Stimulated activated CD8-positive, alpha-beta memory T cell treated with anti-CD3 and anti-CD28 coated beads, Interleukin-2, amount 100 ng/mL, for 48 hours (primary cell): Measurements from ENCODE around the gene AURKAIP1.
"Not testable (repeated sequence)": the region's sequence is repeated elsewhere in the genome, so short reads cannot be mapped to it uniquely, and the experiment has no call there.

Experiments
- DNase-seq, 2 donors: peaks; one replicate each; pipeline ENCODE4 v3.0.0-alpha.2; 2020; ENCODE audit warnings: low read depth in 2 of 2

The AURKAIP1 gene

DNA sequence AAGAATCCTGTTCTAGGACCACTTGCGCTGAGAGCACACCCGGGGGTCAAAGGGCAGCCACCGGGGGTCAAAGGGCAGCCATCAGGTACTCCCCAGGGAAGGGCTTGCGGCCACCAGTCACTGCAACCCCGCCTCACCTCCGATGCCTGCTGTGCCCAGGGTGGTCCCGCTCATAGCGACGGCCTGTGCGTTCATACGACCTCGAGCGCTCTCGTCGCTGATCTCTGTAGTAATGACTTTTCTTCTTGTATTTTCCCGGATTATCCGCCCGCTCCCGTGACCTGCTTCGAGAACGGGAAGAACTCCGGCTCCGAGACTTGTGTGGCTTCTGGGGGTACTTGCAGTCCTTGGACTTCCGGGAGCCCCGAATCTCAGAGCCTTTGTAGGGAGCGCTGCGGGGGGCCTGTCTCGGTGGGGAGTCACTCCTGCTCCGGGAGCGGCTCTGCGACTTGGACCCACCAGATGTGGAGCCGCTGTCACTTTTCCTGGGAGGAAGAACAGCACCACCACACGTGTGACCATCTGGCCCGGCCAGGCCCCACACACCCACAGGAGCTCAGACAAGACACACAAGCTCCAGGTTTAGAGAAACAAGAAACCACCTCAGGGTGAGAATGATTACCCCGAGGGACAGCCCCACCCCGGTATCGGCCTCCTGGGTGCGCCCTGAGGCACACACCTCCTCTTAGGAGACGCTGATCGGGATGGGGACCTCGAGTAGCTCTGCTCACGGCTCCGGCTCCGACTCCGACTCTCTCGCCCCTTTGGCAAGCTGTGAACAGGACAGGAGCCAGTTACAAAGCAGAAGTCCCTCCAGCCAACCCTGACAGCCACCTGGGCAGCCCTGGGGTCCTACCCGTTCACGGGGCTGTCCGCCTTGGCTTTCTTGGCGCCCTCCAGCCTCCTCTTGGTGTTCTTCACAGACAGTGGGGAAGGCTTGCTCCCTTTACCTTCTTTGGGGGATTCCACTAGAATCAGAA, 12.4 kb upstream of the AURKAIP1 start:
- no peak for DNase-seq

DNA sequence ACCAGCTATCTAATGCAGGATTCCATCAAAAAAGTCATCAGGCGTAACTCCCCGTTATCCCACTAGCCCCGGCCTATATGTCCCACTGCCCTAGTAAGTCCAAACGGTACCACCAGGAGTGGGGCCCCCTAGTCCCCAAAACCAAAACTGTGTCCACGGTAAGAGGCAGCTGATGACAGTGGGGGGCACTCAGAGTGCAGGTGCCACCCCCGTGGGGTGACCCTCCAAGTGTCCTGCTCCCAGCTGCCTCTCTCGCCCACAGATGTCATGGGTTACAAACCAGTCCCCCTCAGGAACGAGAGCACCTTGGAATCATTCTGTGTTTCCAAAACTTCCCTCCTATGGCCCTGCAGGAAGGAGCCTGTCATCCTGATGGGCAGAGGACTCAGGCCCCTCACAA, 10.9 kb upstream of the AURKAIP1 start:
- DNase-seq, result no peak

DNA sequence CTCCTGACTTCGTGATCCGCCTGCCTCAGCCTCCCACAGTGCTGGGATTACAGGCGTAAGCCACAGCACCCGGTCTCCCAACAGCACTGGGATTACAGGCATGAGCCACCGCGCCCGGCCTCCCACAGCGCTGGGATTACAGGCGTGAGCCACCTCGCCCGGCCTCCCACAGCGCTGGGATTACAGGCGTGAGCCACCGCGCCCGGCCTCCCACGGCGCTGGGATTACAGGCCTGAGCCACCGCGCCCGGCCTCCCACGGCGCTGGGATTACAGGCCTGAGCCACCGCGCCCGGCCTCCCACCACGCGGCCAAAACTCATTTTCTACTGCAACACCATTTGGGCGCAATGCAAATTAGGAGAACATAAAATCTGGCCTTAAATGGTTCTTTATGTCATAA, 10.3 kb upstream of the AURKAIP1 start:
- DNase-seq, result not testable (repeated sequence)

DNA sequence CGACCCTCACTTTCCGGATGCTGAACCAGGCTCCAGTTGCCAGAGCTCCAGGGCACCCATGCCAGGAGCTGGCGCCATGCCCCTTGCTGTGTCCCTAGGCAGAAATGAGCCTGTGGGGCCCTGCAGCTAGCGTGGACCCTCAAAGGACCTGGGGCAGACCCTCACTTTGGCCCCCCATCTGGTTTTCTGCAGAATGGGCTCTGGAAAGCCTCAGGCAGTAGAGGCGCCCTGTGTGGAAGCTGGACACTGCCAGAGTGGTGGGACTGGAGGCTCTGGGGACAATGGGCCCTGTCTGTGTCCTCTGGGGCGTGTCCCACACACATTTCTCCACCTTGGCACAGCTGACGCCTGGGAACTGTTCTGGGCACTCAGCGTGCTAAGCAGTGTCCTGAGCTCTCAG, 6.3 kb upstream of the AURKAIP1 start:
- no peak for DNase-seq

DNA sequence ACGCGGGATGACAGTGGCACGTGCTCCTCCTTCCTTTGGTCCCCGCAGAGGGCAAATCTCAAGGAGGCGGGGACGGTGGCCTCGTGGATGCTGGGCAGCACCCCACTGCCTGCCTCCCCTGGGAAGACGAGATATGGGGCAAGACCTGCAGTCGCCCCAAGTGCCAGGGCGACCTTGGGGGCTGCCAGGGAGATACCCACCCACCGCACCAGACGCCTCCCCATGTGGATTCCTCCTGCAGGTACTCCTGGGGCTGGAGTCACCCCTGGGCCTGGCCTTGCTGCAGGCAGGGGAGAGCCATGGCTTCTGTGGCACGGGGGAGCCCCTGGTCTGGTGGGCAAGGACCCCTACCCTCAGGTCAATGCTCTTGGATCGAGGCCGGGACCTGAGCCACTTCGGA, 5.9 kb upstream of the AURKAIP1 start:
- DNase-seq, result no peak

DNA sequence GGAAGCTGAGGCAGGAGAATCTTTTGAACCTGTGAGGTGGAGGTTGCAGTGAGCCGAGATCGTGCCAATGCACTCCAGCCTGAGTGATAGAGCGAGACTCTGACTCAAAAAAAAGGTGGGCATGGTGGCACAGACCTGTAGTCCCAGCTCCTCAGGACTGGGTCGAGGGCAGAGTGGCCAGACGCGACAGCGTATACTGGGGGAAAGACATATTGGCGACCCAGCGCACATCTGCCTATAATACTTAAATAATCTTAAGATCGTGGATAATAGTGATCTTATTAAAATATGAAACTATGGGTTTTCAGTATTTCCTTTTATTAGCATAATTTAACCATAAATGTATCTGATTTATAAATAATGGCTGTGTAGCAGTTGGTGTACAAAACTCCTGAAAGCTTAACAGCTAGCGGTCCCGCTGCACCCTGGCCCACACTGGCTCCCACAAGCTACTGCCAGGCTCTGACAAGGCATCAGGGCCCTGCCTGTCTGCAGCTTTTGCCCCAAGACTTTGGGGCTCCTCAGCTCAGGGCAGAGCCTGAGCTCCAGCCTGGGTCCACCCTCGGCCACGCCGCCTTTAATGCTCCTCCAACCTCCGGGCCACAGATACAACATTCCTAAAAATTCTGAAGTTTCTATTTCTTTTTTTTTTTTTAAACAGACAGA, 2.7 kb upstream of the AURKAIP1 start:
- no peak for DNase-seq

DNA sequence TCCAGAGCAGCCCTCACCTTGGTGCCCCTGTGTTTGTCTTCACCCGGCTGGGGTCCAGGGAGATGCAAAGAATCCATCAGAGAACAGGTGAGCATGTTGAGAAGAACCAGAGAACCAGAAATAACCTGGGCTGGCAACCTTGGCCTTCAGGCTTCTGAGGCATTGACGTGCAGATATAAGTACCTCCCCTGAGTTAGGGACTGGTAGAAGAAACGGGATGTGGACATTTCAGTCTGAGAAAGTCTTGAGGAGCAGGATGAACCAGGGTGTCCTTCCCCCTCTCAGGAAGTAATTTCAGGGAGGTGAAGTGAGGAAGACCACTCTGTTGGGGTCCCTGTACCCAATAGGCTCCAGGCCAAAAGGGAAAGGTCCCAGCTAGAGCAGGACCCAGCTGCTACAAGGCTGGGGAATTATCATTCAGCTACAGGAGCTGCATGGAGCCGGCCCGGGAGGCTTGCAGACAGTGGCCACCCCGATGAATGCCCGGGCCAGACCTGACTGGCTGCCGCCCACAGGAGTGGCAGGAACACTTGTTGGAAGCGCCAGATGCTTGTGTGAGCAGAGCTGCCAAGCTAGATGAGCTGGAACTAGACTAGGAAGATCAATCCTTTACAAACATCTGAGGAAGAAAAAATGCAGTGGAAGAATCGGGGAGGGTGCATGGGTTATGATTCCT, 1.7 kb upstream of the AURKAIP1 start:
- DNase-seq, result no peak

DNA sequence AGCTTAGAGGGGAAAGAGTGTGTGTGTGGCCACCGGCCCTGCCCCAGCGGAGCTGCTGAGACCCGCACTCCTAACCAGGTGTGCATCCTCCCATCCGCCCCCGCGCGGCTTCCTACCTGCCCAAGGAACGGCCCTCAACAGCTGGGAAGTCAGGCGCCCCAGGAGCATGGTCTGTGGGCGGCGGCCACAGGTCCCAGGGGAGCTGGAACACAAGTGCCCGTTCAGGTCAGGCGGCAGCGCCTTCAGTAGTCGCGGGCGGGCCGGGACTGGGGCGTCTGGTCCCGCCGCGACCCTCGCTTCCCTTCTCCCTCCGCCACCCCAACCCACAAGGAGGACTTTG, 448 bp downstream of the AURKAIP1 start:
- DNase-seq, result no peak

DNA sequence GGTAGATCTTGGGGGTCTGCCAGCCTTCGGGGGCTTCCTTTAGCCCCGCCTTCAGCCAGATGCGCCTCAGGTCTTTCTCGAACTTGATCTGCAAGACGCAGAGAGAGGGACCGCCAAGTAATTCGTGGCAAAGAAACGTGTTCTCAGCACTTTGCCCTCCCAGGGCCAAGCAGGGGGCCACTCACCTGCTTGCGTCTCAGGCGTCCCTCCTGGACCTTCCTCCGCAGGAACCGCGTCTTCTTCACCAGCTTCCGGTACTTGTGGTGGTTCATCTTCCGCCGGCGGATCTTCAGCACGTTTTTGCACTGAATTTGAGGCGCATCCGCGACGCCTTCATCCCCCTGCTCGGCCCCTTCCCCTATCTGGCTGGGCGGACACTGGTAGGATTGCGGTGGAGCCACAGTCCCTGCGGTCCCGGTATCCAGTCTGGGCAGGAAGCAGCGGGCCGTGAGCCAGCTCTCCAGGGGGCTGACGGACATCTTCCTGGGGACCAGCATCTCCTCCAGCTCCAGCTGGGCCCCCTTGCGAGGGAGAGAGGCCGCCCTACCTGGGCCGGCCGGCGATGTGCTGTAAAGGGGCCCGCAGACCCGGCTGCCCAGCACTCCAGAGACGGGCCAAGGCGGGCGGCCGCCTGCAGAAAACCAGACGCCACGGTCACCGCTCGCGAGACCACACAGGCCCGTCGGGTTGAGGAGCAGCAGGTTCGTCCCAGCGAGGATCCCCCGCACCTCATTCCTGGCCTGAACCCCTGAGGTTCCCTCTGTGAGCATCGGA, 1.0 kb downstream of the AURKAIP1 start:
- DNase-seq, result no peak

DNA sequence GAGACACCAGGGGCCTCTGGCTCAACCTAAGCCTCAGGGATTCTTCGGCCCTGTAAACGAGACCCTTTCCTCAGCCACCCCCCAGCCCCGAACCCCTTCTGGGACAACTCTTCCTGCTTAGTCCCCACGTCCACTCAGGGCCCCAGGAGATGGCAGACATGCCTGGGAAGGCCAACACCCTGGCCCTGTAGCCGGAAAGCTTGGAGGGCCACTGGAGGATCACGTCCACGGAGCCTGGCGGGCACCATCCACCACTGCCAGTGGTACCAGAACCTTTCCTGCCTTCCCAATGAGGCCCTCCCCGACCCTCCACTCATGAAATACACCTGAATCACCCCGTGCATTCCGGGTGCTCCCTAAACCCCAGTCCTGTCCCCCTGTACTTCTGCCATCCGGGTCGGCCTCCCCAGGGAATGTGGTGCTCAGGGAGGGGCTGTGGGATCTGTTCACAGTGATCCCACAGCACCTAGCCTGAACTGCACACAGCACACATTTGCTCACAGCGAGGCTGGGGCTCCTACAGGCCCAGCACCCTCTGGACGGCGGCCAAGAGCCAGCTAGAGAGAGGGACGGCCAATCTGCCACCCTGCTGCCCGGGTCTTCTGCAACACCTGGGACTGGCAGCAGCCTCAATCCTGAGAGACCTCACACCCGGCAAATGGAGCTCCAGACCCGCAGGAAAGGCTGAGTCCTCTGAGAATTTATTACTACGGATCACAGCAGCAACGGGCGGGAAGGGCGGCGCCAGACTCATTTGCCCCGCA, 1.8 kb downstream of the AURKAIP1 start:
- DNase-seq, result no peak

DNA sequence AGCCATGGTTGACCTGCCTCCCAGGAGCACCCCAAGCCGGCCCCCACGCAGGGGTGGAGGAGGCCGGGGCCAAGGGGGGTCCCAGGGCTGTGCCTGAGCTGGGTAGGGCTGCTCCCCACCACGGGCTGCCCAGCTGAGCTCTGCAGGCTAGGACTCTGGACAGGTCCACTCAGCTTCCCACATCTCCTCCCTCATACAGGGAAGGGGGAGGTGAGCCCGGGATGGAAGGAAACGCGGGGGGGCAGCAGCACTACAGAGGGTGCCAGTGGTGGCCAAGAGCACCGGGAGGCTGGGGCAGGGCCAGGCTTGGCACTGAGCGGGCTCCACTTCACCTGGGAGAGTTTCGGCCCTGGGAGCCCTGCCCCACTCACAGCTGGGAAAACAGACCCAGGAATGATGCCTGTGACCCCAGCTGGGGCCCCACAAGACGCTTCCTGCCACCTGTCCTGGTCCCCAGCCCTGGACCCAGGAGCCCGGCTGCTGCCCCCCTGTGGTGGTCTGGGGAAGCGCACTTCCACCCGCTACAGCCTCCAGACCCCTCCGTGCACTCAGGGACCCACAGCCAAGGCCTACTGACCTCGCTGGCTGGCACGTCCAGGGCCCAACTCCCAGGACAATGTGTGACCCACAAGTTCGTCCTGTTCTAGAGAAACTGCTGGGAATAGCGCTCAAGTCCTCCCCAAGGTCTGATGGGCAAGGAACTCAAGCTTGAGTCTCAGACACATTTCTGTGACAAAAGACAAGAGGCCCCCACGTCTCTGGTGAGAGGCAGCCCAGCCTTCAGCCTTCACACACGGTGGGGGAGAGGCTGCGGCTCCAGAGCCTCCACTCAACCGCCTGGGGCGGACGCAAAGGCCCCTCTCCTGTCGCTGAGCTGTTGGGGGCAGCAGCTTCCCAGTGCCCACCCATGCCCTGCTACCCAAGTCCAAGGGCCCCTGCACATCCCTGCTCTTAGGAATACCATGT, 3.0 kb downstream of the AURKAIP1 start:
- DNase-seq, result peak; percentile 71 to 80

DNA sequence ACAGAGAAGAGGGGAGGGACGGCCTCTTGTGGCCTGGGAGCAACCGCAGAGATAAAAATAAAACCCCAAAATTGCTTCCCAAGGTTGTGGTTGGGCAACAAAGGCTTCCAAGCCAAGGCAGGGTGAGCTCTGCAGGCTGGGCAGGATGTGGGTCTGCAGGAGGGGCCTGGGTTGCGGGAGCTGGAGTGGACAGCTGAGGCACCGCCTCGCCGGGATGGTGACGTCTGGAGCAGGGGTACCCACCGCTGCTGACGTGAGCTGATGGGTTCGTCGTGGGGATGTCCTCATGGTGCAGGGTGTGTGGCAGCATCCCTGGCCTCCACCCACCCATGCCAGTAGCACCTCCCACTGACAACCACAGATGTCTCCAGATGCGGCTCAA, 3.7 kb downstream of the AURKAIP1 start:
- peak in 1 of 2 donors; percentile 33 for DNase-seq

DNA sequence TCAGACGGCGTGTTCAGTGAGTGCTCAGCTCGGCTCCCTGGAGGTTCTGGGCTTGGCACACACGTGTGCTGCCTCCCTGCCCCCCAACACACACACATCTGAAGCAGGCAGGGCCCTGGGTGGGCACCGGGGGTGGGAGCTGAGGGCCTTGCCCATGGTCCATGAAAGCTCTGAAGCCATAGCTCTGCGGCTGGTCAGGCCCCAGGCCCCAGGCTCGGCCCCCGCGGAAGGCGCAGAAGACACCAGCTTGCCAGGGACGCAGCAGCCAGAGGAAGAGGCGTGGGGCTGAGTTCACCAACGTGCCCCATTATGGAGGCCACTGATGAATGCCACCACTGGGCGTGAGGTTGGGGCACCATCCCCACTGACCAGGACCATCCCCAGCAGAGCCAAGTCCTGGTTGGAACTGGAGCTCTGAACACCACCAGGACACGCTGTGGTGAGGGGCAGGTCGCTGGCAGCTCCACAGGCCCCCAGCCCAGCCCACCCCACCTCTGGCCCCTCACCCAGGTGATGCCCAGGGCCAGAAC, 4.2 kb downstream of the AURKAIP1 start:
- no peak for DNase-seq

DNA sequence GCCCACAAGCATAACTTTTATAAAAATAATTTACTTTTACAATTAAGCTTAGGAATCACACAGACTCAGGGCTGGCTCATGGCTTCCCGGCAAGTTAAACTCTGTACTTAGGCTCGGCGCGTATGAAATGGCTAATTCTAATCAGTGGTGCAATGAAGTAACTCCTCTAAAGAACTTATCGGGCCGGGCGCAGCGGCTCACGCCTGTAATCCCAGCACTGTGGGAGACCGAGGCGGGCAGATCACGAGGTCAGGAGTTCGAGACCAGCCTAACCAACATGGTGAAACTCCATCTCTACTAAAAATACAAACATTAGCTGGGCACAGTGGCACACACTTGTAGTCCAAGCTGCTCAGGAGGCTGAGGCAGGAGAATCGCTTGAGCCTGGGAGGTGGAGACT, 4.9 kb downstream of the AURKAIP1 start:
- not testable (repeated sequence) for DNase-seq

DNA sequence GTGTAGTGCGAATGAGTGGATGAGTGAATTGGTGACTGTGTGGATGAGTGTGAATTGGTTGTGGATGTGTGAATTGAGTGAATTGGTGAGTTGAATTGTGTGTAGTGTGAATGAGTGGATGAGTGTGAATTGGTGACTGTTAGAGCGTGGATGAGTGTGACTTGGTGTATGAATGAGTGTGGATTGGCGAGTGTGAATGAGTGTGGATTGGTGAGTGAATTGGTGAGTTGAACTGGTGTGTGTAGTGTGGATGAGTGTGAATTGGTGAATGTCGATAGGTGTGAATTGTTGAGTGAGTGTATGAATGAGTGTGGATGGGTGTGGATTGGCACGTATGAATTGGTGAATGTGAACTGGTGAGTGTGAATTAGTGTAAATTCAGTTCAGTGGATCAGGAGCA, 7.7 kb downstream of the AURKAIP1 start:
- DNase-seq, result no peak

DNA sequence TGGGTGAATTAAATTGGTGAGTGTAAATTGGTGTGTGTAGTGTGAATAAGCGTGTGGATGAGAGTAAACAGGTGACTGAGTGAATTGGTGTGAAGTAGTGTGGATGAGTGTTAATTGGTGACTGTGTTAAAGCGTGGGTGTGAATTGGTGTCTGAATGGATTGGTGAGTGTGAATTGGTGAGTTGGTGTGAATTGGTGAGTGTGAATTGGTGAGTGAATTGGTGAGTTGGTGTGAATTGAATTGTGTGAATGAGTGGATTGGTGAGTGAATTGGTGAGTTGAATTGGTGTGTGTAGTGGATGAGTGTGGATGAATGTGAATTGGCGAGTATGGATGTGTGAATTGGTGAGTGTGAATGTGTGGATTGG, 8.3 kb downstream of the AURKAIP1 start:
- no peak for DNase-seq

DNA sequence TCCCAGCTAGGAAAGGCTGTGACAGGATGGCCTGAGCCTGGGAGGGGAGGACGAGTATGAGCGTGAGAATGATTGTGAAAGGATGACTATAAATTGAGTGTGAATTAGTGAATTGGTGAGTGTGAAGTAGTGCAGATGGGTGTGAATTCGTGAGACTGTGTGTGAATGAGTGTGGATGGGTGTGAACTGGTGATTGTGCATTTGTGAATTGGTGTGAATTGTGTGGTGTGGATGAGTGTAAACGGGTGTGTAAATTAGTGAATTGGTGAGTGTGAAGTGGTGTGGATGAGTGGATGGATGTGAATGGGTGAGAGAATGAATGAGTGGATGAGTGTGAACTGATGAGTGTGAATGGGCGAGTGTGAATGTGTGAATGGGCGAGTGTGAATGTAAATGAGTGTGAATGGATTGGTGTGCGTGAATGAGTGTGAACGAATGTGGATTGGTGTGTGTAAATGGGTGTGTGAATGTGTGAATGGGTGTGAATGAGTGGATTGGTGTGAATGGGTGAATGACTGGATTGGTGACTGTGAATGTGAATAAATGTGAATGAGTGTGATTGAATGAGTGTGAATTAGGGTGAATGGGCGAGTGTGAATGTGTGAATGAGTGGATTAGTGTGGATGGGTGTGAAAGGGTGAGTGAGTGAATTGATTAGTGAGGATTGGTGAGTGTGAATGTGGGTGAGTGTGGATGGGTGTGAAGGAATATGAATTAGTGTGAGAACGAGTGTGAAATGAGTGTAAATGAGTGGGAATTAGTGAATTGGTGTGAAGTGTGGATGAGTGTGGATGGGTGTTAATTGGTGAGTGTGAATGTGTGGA, 8.9 kb downstream of the AURKAIP1 start:
- DNase-seq, result no peak

DNA sequence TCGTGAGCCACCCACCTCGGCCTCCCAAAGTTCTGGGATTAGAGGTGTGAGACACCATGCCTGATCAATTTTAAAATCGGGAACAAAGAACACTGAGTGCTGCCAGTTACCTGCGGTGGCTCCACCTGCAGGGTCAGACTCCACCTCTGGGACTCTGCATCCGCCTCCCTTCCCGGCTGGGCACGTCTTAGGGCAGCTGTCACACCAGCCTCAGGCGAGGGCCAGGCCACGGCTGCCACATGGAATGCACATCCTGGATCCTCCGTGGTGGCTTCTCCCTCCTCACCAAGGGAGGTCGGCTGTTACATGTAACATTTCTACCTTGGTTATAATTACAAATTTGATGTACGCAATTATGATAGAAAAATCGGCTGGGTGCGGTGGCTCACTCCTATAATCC, 10.7 kb downstream of the AURKAIP1 start:
- no peak for DNase-seq

DNA sequence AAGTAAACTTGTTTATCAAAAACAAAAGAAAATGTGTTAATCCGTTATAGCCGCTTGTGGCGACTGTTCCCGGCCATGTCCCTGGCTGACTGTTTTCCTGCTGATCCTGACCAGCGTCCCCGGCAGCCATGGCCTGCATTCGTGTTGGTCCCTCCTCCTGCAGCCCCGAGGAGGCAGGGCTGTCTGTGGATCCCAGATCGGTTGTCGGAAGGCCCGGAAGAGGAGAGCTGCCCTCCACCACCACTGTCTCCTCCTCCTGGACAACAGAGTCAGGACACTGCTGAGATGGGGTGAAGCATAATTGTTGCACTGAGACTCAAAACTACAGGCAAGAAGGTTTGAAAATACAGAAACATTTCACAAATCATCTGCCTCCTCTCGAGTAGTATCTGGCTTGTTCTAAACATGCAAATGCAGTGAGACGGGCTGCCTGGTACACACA, 13.0 kb downstream of the AURKAIP1 start:
- no peak for DNase-seq
